Stimulated activated CD8-positive, alpha-beta memory T cell treated with anti-CD3 and anti-CD28 coated beads, Interleukin-4, amount 100 ng/mL, for 48 hours (primary cell): Measurements from ENCODE around the gene ARHGAP6.

Source experiments
- DNase-seq: peaks from one replicate; pipeline ENCODE4 v3.0.0-alpha.2; 2020

ARHGAP6 gene

GRCh38 chrX:11458170-11458569 lies 207.6 kb downstream of the ARHGAP6 start:
- DNase-seq = no peak

DNA sequence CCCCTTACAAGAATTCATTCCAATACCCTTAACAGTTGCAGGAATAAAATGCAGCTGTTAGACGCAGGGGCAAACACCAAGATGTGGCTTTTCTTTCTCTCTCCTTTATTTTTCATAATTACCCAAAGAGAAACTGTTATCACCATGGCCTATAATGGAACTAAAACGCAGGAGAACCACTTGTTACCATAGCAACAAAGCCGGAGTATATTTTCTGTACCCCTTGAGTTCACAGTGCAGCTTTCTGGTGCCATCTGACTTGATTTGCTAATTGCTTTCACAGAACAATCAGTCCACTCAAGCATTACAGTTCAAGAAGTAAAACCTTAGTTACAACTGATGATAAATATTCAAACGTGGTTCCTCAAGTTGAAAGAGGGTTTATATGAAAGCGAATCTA lies 214.6 kb downstream of the ARHGAP6 start:
- DNase-seq = no peak

DNA sequence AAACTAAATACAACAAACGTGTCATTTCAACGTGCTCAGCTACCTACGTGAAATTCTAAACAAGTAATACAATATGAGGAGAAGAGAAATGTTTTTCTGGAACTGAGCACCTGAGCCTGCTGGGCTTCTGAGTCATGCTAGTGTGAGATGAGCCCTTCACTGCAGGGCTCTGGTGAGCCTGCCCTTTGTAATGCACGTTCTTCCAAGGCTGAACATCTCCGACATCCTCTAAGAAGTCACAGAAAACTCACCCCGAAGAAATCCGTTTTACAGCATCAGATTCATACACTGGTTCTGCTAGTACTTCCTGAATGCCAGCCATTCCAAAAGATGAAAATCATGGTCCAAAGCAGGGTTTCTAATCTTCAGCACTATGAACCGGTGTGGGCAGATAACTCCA lies 215.4 kb downstream of the ARHGAP6 start:
- no peak for DNase-seq

- DNase-seq = no peak
These were observed 216.1 kb downstream of the ARHGAP6 start for GRCh38 chrX:11449613-11450012.

GRCh38 chrX:11447418-11447817 lies 218.3 kb downstream of the ARHGAP6 start:
- no peak for DNase-seq

- no peak for DNase-seq
These were observed 218.8 kb downstream of the ARHGAP6 start for GRCh38 chrX:11446949-11447348.

- no peak for DNase-seq
These were observed 219.4 kb downstream of the ARHGAP6 start for GRCh38 chrX:11446336-11446735.

- no peak for DNase-seq
These were observed 220.2 kb downstream of the ARHGAP6 start for GRCh38 chrX:11445540-11445939.

DNA sequence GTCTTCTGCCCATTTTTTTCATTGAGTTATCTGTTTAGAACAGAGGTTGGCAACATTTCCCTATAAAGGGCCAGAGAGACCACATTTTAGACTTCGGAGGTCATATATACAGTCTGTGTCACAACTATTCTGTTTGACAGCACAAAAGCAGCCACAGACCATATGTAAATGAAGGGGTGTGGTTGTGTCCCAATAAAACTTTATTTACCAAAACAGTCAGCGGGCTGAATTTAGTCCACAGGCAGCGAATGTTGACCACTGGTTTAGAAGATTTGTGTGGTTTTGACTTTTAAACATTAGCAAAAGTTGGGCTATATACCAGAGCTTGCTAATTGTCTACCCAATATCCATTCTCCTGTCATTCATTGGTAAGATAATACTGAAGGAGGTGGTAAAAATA lies 221.7 kb downstream of the ARHGAP6 start:
- no peak for DNase-seq

- DNase-seq = no peak
These were observed 225.9 kb downstream of the ARHGAP6 start for GRCh38 chrX:11439846-11440245.

- DNase-seq = no peak
These were observed 227.0 kb downstream of the ARHGAP6 start for GRCh38 chrX:11438767-11439166.

DNA sequence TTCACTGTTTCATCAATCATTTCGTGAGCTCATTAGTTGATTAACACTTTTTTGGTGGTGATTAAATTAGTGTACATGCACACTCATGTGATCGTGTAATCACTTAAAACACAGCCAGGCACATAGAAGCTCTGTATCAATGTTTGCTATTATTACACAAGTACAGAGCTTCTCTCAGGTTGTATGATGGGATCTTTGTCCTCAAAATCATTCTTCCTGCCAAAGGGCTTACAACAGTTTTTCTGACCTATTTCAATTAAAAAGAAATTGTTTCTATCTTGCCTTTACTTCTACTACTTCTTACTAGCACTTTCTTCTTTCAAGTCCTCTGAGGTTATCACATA lies 227.4 kb downstream of the ARHGAP6 start:
- no peak for DNase-seq

DNA sequence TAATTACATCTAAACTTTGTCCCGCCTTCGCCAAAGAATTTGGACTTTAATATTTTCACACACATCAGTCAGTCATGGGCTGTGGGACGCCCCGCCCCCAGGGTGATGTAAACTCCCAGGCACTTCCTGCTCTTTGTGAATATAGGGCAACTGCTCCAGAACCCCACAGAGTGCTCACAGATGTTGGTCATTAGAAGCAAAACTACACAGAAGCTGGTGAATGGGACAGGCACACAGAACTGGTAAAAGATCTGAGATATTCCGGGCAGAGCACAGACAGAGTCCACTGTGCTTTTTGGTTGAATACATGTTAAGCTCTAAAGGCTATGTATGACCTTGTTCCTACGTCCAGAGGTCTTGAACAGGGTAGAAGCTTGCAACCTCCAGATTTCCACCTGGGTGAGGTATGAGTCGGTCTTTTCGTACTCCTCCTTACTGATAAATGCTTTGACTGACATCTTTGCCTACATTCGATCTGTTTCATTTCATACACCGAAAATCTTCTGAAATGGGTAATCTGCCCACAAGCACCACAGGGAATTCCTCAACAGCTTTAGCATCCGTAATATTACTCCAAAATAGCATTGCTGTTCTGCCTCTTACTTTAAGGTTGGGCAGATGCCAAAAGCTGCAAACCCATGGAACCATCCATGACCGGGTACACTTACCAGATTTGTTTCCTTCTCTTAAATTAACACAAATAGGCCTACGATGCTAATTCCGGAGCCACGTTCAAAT lies 227.9 kb downstream of the ARHGAP6 start:
- DNase-seq = no peak

DNA sequence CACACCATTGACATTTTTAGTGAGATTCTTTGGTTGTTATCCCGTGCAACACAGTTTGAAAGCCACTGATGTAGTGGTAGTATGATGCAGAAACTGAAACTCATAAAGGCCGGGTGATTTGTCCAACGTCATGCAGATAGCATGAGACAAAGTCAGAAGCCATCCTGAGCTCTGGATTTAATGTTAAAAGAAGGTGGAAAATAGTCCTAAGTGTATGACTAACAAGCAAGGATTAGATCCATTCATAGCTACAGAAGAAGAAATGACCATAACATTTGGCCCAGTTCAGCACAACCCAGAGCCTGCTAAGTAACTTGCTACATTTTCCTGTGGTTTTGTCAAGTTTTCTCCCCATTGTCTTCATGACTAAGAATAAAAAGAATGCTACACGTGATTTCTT lies 230.2 kb downstream of the ARHGAP6 start:
- DNase-seq = no peak

DNA sequence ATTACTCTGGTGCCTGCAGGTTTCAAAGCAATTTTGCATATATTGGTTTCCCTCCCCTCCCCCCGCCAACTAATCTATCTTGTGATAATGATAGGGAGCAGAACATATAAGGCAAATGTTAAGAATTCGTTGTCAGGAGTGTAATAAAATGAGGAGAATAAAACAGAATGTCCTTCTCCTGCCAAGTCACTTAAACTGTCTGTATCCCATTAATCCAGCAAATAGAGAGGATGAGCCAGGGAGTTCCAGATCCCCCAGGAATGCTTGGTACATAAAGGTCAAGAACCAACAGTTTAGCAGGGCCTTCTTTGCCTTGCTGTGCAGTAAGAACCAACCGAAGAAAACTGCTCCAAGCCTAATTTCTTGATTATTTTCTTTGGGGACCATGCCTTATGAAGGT lies 231.1 kb downstream of the ARHGAP6 start:
- DNase-seq = no peak

DNA sequence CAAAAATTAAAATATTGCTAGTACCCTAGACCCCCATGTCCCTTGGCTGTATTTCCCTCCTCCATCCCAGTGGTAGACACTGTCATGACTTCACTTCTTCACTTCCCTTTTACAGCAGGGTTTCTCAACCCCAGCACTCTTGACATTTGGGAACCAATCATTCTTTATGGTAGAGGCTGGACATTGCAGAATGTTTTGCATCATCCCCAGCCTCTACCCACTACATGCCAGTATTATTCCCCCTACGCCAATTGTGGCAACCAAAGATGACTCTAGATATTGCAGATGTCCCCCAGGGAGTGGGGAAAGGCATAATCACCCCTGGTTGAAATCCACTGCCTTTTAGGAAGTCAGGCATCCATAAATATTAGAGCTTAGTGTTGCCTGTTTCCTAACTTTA lies 233.9 kb downstream of the ARHGAP6 start:
- no peak for DNase-seq

- no peak for DNase-seq
These were observed 235.4 kb downstream of the ARHGAP6 start for GRCh38 chrX:11430271-11430670.

DNA sequence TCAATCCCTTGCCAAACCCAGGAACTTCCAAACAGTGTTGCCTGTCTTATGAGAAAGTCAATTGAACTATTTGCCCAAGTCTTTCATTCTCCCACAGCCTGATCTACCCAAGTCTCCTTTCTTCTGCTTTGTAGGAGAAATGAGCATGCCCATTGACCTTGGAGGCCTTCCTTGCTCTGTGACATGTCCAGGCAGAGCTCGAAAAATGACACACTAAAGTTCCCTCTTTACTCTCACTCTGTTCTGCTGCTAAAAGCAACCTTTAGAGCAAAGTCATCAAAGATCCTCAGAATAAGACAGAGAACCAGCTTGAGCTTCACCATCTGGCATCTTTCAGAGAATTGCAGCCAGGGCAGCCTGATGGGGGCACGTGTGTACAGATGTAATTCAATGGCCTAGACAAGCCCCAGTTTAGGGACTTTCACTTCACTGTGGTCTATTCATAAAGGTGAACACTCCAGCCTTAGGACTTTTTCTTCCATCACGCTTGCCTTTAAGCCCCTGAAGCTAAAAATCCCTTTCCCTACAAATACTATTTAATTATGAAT lies 236.1 kb downstream of the ARHGAP6 start:
- no peak for DNase-seq

GRCh38 chrX:11427453-11428071 lies 238.2 kb downstream of the ARHGAP6 start:
- DNase-seq = peak; percentile 22

DNA sequence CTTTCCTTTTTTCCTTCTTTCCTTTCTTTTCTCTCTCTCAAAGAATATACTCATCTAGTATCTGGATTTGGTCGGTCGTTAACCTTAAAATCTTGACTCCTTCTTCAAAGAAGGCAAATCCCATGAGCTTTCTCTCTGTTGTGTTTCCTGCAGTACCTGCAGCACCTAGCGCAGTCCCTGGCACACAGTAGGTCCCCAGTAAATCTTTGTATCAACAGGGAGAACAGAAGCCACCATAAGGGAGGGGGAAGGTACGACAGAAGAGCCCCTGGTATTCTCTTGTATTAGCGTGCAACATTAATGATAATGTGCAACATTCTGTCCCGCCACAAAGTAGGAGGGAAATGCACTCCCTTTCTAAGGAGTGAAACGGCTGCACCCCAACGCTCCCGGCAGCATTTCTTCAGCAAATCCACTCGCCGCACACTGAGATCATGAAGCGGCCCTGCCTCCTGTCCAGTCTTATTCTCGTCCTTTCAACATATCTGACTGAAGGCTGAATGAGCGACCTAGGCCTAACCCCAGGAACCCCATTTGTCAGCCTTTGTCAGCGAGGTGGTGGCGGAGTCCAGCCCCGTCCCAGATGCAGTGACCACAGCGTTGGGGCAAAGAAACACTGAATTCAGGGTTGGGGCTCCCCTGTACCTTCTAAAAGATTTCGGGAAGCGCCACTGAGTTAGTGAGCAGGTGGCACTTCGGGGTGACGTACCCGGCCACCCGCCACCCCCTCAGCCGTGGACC lies 238.8 kb downstream of the ARHGAP6 start:
- DNase-seq = no peak

GRCh38 chrX:11424903-11425674 lies 240.6 kb downstream of the ARHGAP6 start:
- DNase-seq = no peak

DNA sequence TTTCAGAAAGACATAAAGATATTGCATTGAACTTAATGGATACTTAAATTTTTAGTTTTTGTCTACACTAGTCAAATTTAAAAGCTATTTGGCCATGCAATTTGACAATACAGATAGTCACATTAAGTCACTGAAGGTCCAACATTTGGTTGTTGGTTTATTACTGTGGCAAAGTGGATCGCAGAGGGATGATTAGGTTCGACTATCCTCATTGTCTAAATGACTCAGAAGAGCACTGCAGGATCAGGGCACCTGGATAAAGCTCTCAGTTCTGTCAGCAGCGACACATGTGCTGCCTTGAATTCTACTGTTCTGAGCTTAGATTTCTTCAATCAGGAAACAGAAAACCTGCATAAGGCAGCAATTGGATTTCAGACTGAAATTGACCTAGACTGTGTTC lies 241.8 kb downstream of the ARHGAP6 start:
- DNase-seq = no peak

DNA sequence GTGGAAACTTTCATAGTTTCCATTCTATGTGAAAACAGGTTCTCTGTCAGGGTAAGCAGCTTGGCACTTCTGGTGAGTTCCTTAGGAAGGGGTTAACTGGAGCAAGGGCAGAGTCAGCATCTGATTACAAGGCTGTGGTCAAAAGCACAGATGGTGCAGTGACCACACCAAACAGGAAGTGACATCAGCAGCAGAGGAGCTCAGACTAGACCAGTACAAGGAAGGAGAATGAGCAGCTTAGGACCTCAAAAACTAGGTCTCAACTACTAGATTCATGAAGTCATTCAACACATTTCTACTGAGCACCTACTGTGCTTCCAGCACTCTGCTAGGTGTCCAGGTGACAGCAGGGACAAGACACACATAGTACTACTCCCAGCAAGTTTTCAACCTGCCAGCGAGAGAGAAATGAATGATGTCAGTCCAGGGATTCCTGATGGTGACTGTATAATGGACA lies 242.3 kb downstream of the ARHGAP6 start:
- no peak for DNase-seq
